ENCODE data around the gene EIF4EBP2. TPM values are rescaled to one million over a fixed set of nuclear protein-coding genes. Genes with fewer than 3 reads are reported as not detected.

EIF4EBP2 gene
- total RNA-seq, 1 experiment from 2014 or later = 80.3 TPM

Other genes starting within 250 kb of the EIF4EBP2 start
- 80.3 and 124 TPM in 2 replicates for gene SAR1A, start 233.6 kb upstream of the EIF4EBP2 start, total RNA-seq (2021)
- 224 and 236 TPM in 2 replicates for gene PPA1, start 170.7 kb upstream of the EIF4EBP2 start, total RNA-seq (2021)
- gene NPFFR1, start 120.1 kb upstream of the EIF4EBP2 start, total RNA-seq (2021) = 0.05 and 0.09 TPM in 2 replicates
- gene LRRC20, start 21.5 kb upstream of the EIF4EBP2 start, total RNA-seq (2021) = 40.2 and 41.5 TPM in 2 replicates
- not detected in 2 replicates for gene NODAL, start 37.5 kb downstream of the EIF4EBP2 start, total RNA-seq (2021)
- gene PALD1, start 74.6 kb downstream of the EIF4EBP2 start, total RNA-seq (2021) = 5.2 and 7.5 TPM in 2 replicates
- gene PRF1, start 198.6 kb downstream of the EIF4EBP2 start, total RNA-seq (2021) = not detected in 2 replicates